GM12878 (cell line): Measurements from ENCODE around the gene SAP25.

Experiments used
- CBX5 ChIP-seq: sonication (generic); IDR thresholded peaks from 2 replicates; pipeline ENCODE4 v1.6.1; 2016; ENCODE audit warnings: low read depth, moderate library complexity, mild to moderate bottlenecking, inconsistent platforms
- EP300 ChIP-seq, 2 experiments: fragments of 150-350 bp in 1 of 2; IDR thresholded peaks; 2 replicates each; pipeline ENCODE4 v1.6.1; 2011 to 2012; ENCODE audit warnings: low read depth in 2 of 2, low read length in 2 of 2, borderline replicate concordance in 1 of 2, improper control_type of control experiment in 1 of 2, inconsistent platforms in 1 of 2; ENCODE audit not compliant: control insufficient read depth in 1 of 2
- NBN ChIP-seq: fragments of 450-650 bp; IDR thresholded peaks from 2 replicates; pipeline ENCODE4 v1.6.1; 2016
- PAX8 ChIP-seq: fragments of 450-650 bp; IDR thresholded peaks from 2 replicates; pipeline ENCODE4 v1.6.1; 2017; ENCODE audit warnings: mild to moderate bottlenecking, moderate library complexity
- SUZ12 ChIP-seq: fragments of 200-600 bp; sonication (generic); IDR thresholded peaks from one replicate; pipeline ENCODE4 v1.6.1; 2018; ENCODE audit warnings: antibody characterized with exemption, mild to moderate bottlenecking; ENCODE audit not compliant: unreplicated experiment
- ZZZ3 ChIP-seq: IDR thresholded peaks from 2 replicates; pipeline ENCODE4 v1.6.1; 2011; ENCODE audit warnings: low read depth; ENCODE audit not compliant: control insufficient read depth, insufficient read length

DNA sequence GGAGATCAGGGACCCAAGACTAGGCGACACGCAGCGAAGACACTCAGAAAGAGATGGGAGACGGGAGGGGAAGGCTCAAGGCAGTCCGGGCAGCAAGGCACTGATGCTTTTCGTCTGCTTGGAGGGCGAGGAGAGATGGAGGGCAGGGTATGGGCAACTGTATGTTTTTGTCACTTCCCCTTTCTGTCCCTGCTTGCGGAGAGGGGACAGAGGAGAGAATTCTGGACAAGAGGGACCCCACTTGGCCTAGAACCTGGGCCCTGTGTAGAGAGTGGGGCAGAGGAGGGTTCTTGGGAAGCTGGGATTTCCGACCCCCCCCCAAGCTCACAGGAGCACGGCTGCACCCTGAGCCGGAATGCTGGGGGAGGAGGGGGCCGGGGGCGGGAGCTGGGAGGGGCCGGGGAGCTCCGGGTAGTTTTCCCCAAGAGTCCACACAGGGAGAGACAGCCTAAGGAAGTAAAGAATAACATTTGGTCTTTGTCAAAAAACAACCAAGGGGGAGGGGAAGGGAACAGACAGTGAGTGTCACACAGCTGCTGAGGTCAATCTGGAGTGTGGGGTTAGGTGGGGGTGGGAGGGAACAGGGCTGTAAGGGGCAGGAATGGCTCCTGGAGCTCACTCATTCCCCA is 10.5 kb upstream of the SAP25 start:
- TF ChIP-seq ZZZ3 (no peak), PAX8 (no peak), EP300 (IDR thresholded peaks at IDR 0.05; ENCODE audit: borderline replicate concordance in 1 of 2, control insufficient read depth in 1 of 2, low read depth in 2 of 2, low read length in 2 of 2) (no peak), SUZ12 (no peak), NBN (no peak; the same call in none of the 2 replicates), CBX5 (no peak)
